DOHH2 (cell line): Measurements from ENCODE around the gene HLF.

Source experiments
- H3F3A ChIP-seq: fragments of 200-600 bp; sonication (generic), shearing (Covaris generic); 2 replicates; pipeline ENCODE4 v1.6.0; 2016; ENCODE audit warnings: antibody characterized with exemption, mild to moderate bottlenecking; ENCODE audit not compliant: control insufficient read depth, insufficient read depth
- H3K27ac ChIP-seq: fragments of 200-600 bp; sonication (generic); 2 replicates; pipeline ENCODE4 v1.5.1; 2014; ENCODE audit warnings: low read depth, mild to moderate bottlenecking, low read length, moderate library complexity
- H3K27me3 ChIP-seq: fragments of 200-600 bp; sonication (generic); 2 replicates; pipeline ENCODE4 v1.6.1; 2014; ENCODE audit warnings: mild to moderate bottlenecking, low read length, mixed read lengths; ENCODE audit not compliant: control insufficient read depth
- H3K36me3 ChIP-seq: fragments of 200-600 bp; sonication (generic); 2 replicates; pipeline ENCODE4 v1.6.1; 2014; ENCODE audit warnings: mild to moderate bottlenecking, low read length, moderate library complexity, mixed read lengths; ENCODE audit not compliant: control insufficient read depth
- H3K4me1 ChIP-seq: fragments of 200-600 bp; sonication (generic); 2 replicates; pipeline ENCODE4 v1.6.1; 2014; ENCODE audit warnings: mild to moderate bottlenecking, low read length, mixed read lengths; ENCODE audit not compliant: control insufficient read depth
- H3K4me2 ChIP-seq: fragments of 200-600 bp; sonication (generic); 2 replicates; pipeline ENCODE4 v1.6.0; 2014; ENCODE audit warnings: mild to moderate bottlenecking, low read length, moderate library complexity
- H3K4me3 ChIP-seq: fragments of 200-600 bp; sonication (generic); 2 replicates; pipeline ENCODE4 v1.5.1; 2014; ENCODE audit warnings: mild to moderate bottlenecking, low read length, mixed read lengths
- H3K79me2 ChIP-seq: fragments of 200-600 bp; sonication (generic); 2 replicates; pipeline ENCODE4 v1.6.1; 2014; ENCODE audit warnings: mild to moderate bottlenecking, low read length, mixed read lengths; ENCODE audit not compliant: control insufficient read depth
- H3K9me2 ChIP-seq: fragments of 200-600 bp; sonication (generic); replicated peaks from 2 replicates; pipeline ENCODE4 v1.6.1; 2014; ENCODE audit warnings: mild to moderate bottlenecking, low read length, mixed read lengths; ENCODE audit not compliant: control insufficient read depth
- H3K9me3 ChIP-seq: fragments of 200-600 bp; sonication (generic); 2 replicates; pipeline ENCODE4 v1.6.1; 2014; ENCODE audit warnings: antibody characterized with exemption, low read length, mixed read lengths; ENCODE audit not compliant: control insufficient read depth, insufficient read depth
- H4K20me1 ChIP-seq: fragments of 200-600 bp; sonication (generic); 2 replicates; pipeline ENCODE4 v1.6.0; 2014; ENCODE audit warnings: low read depth, mild to moderate bottlenecking, antibody characterized with exemption, low read length, moderate library complexity; ENCODE audit not compliant: control insufficient read depth, insufficient read depth
- CTCF ChIP-seq: fragments of 200-600 bp; sonication (generic); IDR thresholded peaks from one replicate; pipeline ENCODE4 v1.5.1; 2014; ENCODE audit warnings: antibody characterized with exemption, mild to moderate bottlenecking, low read depth, low read length; ENCODE audit not compliant: poor library complexity, severe bottlenecking
- EZH2phosphoT487 ChIP-seq: fragments of 200-600 bp; sonication (generic); IDR thresholded peaks from 2 replicates; pipeline ENCODE4 v1.6.1; 2017; ENCODE audit warnings: borderline replicate concordance, mild to moderate bottlenecking, antibody characterized with exemption, low read length, moderate library complexity, mixed read lengths

HLF gene

GRCh38 chr17:55298111-55298730 is 33.5 kb downstream of the HLF start:
- H3F3A ChIP-seq, result no peaks in the 10 kb centered on the region
- H3K79me2 ChIP-seq, result no peaks in the 10 kb centered on the region
- H3K4me1 ChIP-seq, result no peaks in the 10 kb centered on the region
- no peak overlapping the region for H3K4me3 ChIP-seq
- TF ChIP-seq EZH2phosphoT487 (no peak), CTCF (no peak)
- no peak overlapping the region for H3K4me2 ChIP-seq
- H3K36me3 ChIP-seq, result no peaks in the 10 kb centered on the region
- H3K27ac ChIP-seq, result no peak overlapping the region
- no peaks in the 10 kb centered on the region for H3K9me3 ChIP-seq
- no peaks in the 10 kb centered on the region for H3K9me2 ChIP-seq
- no peaks in the 10 kb centered on the region for H4K20me1 ChIP-seq
- H3K27me3 ChIP-seq, result peaks cover 24% of the 10 kb centered on the region

GRCh38 chr17:55299162-55299838 is 34.5 kb downstream of the HLF start:
- Histone ChIP-seq H4K20me1 (no peaks in the 10 kb centered on the region), H3K36me3 (no peaks in the 10 kb centered on the region), H3F3A (no peaks in the 10 kb centered on the region), H3K27me3 (peaks cover 15% of the 10 kb centered on the region), H3K27ac (no peak overlapping the region), H3K9me3 (no peaks in the 10 kb centered on the region), H3K9me2 (no peaks in the 10 kb centered on the region), H3K79me2 (no peaks in the 10 kb centered on the region), H3K4me1 (no peaks in the 10 kb centered on the region), H3K4me2 (no peak overlapping the region), H3K4me3 (no peak overlapping the region)
- no peak for TF ChIP-seq CTCF
- TF ChIP-seq EZH2phosphoT487, result no peak

- Histone ChIP-seq H4K20me1 (no peaks in the 10 kb centered on the region), H3K4me2 (no peak overlapping the region), H3K27me3 (peaks cover 11% of the 10 kb centered on the region; the same call in 1 of the 2 replicates), H3K4me3 (no peak overlapping the region), H3K79me2 (no peaks in the 10 kb centered on the region), H3K4me1 (no peaks in the 10 kb centered on the region), H3K36me3 (no peaks in the 10 kb centered on the region), H3K9me2 (no peaks in the 10 kb centered on the region), H3F3A (no peaks in the 10 kb centered on the region), H3K9me3 (no peaks in the 10 kb centered on the region), H3K27ac (no peak overlapping the region)
- no peak for TF ChIP-seq CTCF
- TF ChIP-seq EZH2phosphoT487, result no peak
These were observed 35.1 kb downstream of the HLF start for GRCh38 chr17:55299890-55300289.
